Embryonic facial prominence (tissue), 1 donor: ENCODE results near the gene MRPL30.
A peak's percentile ranks its signal among the peaks of the same experiment; 100 is the strongest.
"Not testable (repeated sequence)": the region's sequence is repeated elsewhere in the genome, so short reads cannot be mapped to it uniquely, and the experiment has no call there.

Experiments
- DNase-seq: peaks from one replicate; pipeline ENCODE4 v3.0.0-alpha.2; 2016; ENCODE audit errors: extremely low spot score

The MRPL30 gene

GRCh38 chr2:99180755-99181623 lies at the start of gene MRPL30, which contains the start of gene MITD1:
TSS of gene MRPL30 (plus strand) at chr2:99181184. CDS start at chr2:99186204, 5,020 bp downstream.
TSS of gene MITD1 (minus strand) at chr2:99181058. CDS start at chr2:99180981, 77 bp downstream.
- peak; percentile 94 for DNase-seq

- DNase-seq, result not testable (repeated sequence)
Observed at GRCh38 chr2:99135044-99135556, 45.9 kb upstream of the MRPL30 start.

- no peak for DNase-seq
Observed at GRCh38 chr2:99139003-99139402, 42.0 kb upstream of the MRPL30 start.

GRCh38 chr2:99140056-99140859 lies 40.7 kb upstream of the MRPL30 start:
- DNase-seq, result no peak

- DNase-seq, result no peak
Observed at GRCh38 chr2:99140860-99141109, 40.2 kb upstream of the MRPL30 start.

- DNase-seq, result peak; percentile 88
Observed at GRCh38 chr2:99141110-99142108, 39.6 kb upstream of the MRPL30 start, which contains the start of gene C2orf15. TSS of gene C2orf15 (plus strand) at chr2:99141707. CDS start at chr2:99150559, 8,852 bp downstream.

GRCh38 chr2:99150706-99151105 lies 30.3 kb upstream of the MRPL30 start:
- DNase-seq, result no peak

- DNase-seq, result no peak
Observed at GRCh38 chr2:99152199-99152895, 28.6 kb upstream of the MRPL30 start.

- no peak for DNase-seq
Observed at GRCh38 chr2:99153921-99154604, 26.9 kb upstream of the MRPL30 start.

GRCh38 chr2:99154643-99155536 lies 26.1 kb upstream of the MRPL30 start, which contains the start of the genes LIPT1 and TSGA10:
TSS of gene LIPT1 (plus strand) at chr2:99154967. CDS start at chr2:99161958, 6,991 bp downstream.
TSS of gene TSGA10 (minus strand) at chr2:99154942. CDS start at chr2:99109439, 45,503 bp downstream.
- peak; percentile 86 for DNase-seq

GRCh38 chr2:99156891-99157290 lies 24.1 kb upstream of the MRPL30 start:
- DNase-seq, result no peak

- no peak for DNase-seq
Observed at GRCh38 chr2:99158599-99158998, 22.4 kb upstream of the MRPL30 start.

- DNase-seq, result no peak
Observed at GRCh38 chr2:99159594-99159993, 21.4 kb upstream of the MRPL30 start.

- no peak for DNase-seq
Observed at GRCh38 chr2:99166218-99166617, 14.8 kb upstream of the MRPL30 start.

GRCh38 chr2:99169534-99169933 lies 11.4 kb upstream of the MRPL30 start:
- no peak for DNase-seq

GRCh38 chr2:99171377-99172140 lies 9.4 kb upstream of the MRPL30 start:
- DNase-seq, result no peak

GRCh38 chr2:99181624-99182000 lies 628 bp downstream of the MRPL30 start:
- DNase-seq, result no peak

- DNase-seq, result no peak
Observed at GRCh38 chr2:99183025-99183424, 2.0 kb downstream of the MRPL30 start.
